Mesendoderm (in vitro differentiated cells): ENCODE data around the gene PLEKHA4.
"Not testable (repeated sequence)": the region's sequence is repeated elsewhere in the genome, so short reads cannot be mapped to it uniquely, and the experiment has no call there.

Experiments
- DNase-seq: peaks from one replicate; pipeline ENCODE4 v3.0.0; 2013
- H2AK5ac ChIP-seq: 2 replicates; pipeline ENCODE4 v1.6.1; 2013; ENCODE audit warnings: low read length, inconsistent platforms
- H2BK120ac ChIP-seq: 2 replicates; pipeline ENCODE4 v1.6.1; 2013; ENCODE audit warnings: low read depth, mild to moderate bottlenecking, low read length, moderate library complexity, mixed read lengths
- H2BK15ac ChIP-seq: replicated peaks from 2 replicates; pipeline ENCODE4 v1.6.1; 2013; ENCODE audit warnings: low read depth, mild to moderate bottlenecking, moderate library complexity
- H2BK5ac ChIP-seq: 2 replicates; pipeline ENCODE4 v1.6.1; 2013; ENCODE audit warnings: low read length, inconsistent platforms
- H3K18ac ChIP-seq: 2 replicates; pipeline ENCODE4 v1.6.1; 2013; ENCODE audit warnings: mild to moderate bottlenecking, low read length, mixed read lengths
- H3K23ac ChIP-seq: one replicate; pipeline ENCODE4 v1.6.1; 2013; ENCODE audit warnings: low read length
- H3K27ac ChIP-seq: 2 replicates; pipeline ENCODE4 v1.5.1; 2013; ENCODE audit warnings: low read depth, mild to moderate bottlenecking, inconsistent platforms, low read length, moderate library complexity
- H3K27me3 ChIP-seq: 2 replicates; pipeline ENCODE4 v1.6.1; 2013; ENCODE audit warnings: low read length, control low read depth, mild to moderate bottlenecking, inconsistent platforms; ENCODE audit not compliant: insufficient read depth, poor library complexity
- H3K36me3 ChIP-seq: 2 replicates; pipeline ENCODE4 v1.6.1; 2013; ENCODE audit warnings: low read length, inconsistent platforms; ENCODE audit not compliant: control insufficient read depth, insufficient read depth
- H3K4ac ChIP-seq: one replicate; pipeline ENCODE4 v1.6.1; 2013; ENCODE audit warnings: low read depth, mild to moderate bottlenecking, low read length, moderate library complexity
- H3K4me1 ChIP-seq: 2 replicates; pipeline ENCODE4 v1.6.1; 2013; ENCODE audit warnings: low read depth, low read length, inconsistent platforms; ENCODE audit not compliant: control insufficient read depth
- H3K4me2 ChIP-seq: 2 replicates; pipeline ENCODE4 v1.6.1; 2013; ENCODE audit warnings: low read length
- H3K4me3 ChIP-seq: 2 replicates; pipeline ENCODE4 v1.5.1; 2013; ENCODE audit warnings: mild to moderate bottlenecking, low read length
- H3K56ac ChIP-seq: one replicate; pipeline ENCODE4 v1.6.1; 2013; ENCODE audit warnings: low read length
- H3K79me1 ChIP-seq: 2 replicates; pipeline ENCODE4 v1.6.1; 2013; ENCODE audit warnings: low read length, inconsistent platforms
- H3K79me2 ChIP-seq: 2 replicates; pipeline ENCODE4 v1.6.1; 2013; ENCODE audit warnings: mild to moderate bottlenecking, low read length; ENCODE audit not compliant: control insufficient read depth, insufficient read depth
- H3K9ac ChIP-seq: 2 replicates; pipeline ENCODE4 v1.6.1; 2013; ENCODE audit warnings: low read length, inconsistent platforms
- H4K5ac ChIP-seq: one replicate; pipeline ENCODE4 v1.6.1; 2013; ENCODE audit warnings: low read length
- H4K8ac ChIP-seq: one replicate; pipeline ENCODE4 v1.6.1; 2013; ENCODE audit warnings: low read depth, mild to moderate bottlenecking, control low read depth, low read length, moderate library complexity
- WGBS: extraction: QIAGEN DNeasy Blood & Tissue Kit; methylation state at CpG from one replicate; pipeline ENCODE4 v1.1.7; 2013; ENCODE audit warnings: low lambda C conversion rate, missing lambda C conversion rate; ENCODE audit not compliant: insufficient coverage; ENCODE audit errors: extremely low coverage; 5-methylcytosine and 5-hydroxymethylcytosine counted together

The PLEKHA4 gene

GRCh38 chr19:48876043-48876981 is 7.9 kb upstream of the PLEKHA4 start:
- DNase-seq, H4K5ac ChIP-seq, H3K4ac ChIP-seq, H3K27me3 ChIP-seq, H2BK15ac ChIP-seq, H3K27ac ChIP-seq, H2AK5ac ChIP-seq, H4K8ac ChIP-seq, H3K9ac ChIP-seq, H3K18ac ChIP-seq, H3K4me1 ChIP-seq, H3K4me2 ChIP-seq, H2BK5ac ChIP-seq, H2BK120ac ChIP-seq, H3K56ac ChIP-seq, H3K23ac ChIP-seq, H3K4me3 ChIP-seq: not testable (repeated sequence)
- no CpG with 5 or more reads among the region's 30 CpGs for WGBS
- Histone ChIP-seq H3K36me3 (peaks cover 13% of the 10 kb centered on the region), H3K79me2 (peaks cover 32% of the 10 kb centered on the region), H3K79me1 (peaks cover 17% of the 10 kb centered on the region)

DNA sequence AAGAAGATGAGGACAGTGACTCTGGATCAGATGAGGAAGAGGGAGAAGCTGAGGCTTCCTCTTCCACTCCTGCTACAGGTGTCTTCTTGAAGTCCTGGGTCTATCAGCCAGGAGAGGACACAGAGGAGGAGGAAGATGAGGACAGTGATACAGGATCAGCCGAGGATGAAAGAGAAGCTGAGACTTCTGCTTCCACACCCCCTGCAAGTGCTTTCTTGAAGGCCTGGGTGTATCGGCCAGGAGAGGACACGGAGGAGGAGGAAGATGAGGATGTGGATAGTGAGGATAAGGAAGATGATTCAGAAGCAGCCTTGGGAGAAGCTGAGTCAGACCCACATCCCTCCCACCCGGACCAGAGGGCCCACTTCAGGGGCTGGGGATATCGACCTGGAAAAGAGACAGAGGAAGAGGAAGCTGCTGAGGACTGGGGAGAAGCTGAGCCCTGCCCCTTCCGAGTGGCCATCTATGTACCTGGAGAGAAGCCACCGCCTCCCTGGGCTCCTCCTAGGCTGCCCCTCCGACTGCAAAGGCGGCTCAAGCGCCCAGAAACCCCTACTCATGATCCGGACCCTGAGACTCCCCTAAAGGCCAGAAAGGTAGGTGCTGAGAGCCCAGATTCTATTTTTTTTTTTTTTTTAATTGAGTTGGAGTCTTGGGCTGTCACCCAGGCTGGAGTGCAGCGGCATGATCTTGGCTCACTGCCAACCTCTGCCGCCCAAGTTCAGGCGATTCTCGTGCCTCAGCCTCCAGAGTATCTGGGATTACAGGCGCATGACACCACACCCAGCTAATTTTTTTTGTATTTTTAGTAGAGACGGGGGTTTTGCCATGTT is 6.1 kb upstream of the PLEKHA4 start:
- Histone ChIP-seq H3K4ac (no peak overlapping the region), H2BK15ac (no peak overlapping the region), H2BK120ac (no peak overlapping the region), H4K8ac (no peak overlapping the region), H3K23ac (no peak overlapping the region), H3K27me3 (no peaks in the 10 kb centered on the region), H3K4me1 (peaks cover 9% of the 10 kb centered on the region), H3K36me3 (peaks cover 13% of the 10 kb centered on the region), H2BK5ac (peak overlapping the region; percentile 9), H3K79me1 (peaks cover 17% of the 10 kb centered on the region), H4K5ac (no peak overlapping the region), H3K9ac (peak overlapping the region; percentile 51), H3K4me3 (no peak overlapping the region), H3K18ac (no peak overlapping the region), H3K27ac (no peak overlapping the region), H3K79me2 (peaks cover 32% of the 10 kb centered on the region), H2AK5ac (no peak overlapping the region), H3K56ac (peak overlapping the region; percentile 37), H3K4me2 (peak overlapping the region; percentile 99)
- no CpG with 5 or more reads among the region's 17 CpGs for WGBS
- DNase-seq, result no peak

GRCh38 chr19:48873476-48874302 is 5.3 kb upstream of the PLEKHA4 start:
- DNase-seq, result peak; percentile 89
- peaks cover 13% of the 10 kb centered on the region for H3K36me3 ChIP-seq

GRCh38 chr19:48872884-48873475 is 4.6 kb upstream of the PLEKHA4 start:
- Histone ChIP-seq H3K27ac (peak overlapping the region; percentile 91), H3K36me3 (peaks cover 13% of the 10 kb centered on the region), H3K23ac (peak overlapping the region; percentile 90), H3K18ac (peak overlapping the region; percentile 91), H3K79me1 (peaks cover 17% of the 10 kb centered on the region), H2BK15ac (no peak overlapping the region), H3K4me1 (peaks cover 12% of the 10 kb centered on the region), H3K79me2 (peaks cover 32% of the 10 kb centered on the region), H3K4me3 (peak overlapping the region; percentile 93), H3K27me3 (no peaks in the 10 kb centered on the region), H2BK120ac (peak overlapping the region; percentile 63), H4K5ac (no peak overlapping the region), H3K56ac (peak overlapping the region; percentile 99), H3K4ac (peak overlapping the region; percentile 28), H4K8ac (no peak overlapping the region), H3K4me2 (peak overlapping the region; percentile 99), H2BK5ac (peak overlapping the region; percentile 98), H2AK5ac (peak overlapping the region; percentile 55), H3K9ac (peak overlapping the region; percentile 99)
- WGBS, result no CpG with 5 or more reads among the region's 14 CpGs
- DNase-seq, result peak; percentile 97

More at GRCh38 chr19:48873476-48874302, 5.3 kb upstream of the PLEKHA4 start:
- Histone ChIP-seq H3K4me2 (peak overlapping the region; percentile 99), H4K5ac (no peak overlapping the region), H3K4ac (no peak overlapping the region), H4K8ac (no peak overlapping the region), H3K4me3 (peak overlapping the region; percentile 93), H2AK5ac (peak overlapping the region; percentile 55), H3K4me1 (peaks cover 11% of the 10 kb centered on the region), H2BK120ac (no peak overlapping the region), H2BK15ac (no peak overlapping the region), H3K79me1 (peaks cover 17% of the 10 kb centered on the region), H2BK5ac (peak overlapping the region; percentile 51), H3K9ac (peak overlapping the region; percentile 99), H3K27me3 (no peaks in the 10 kb centered on the region), H3K23ac (no peak overlapping the region), H3K27ac (peak overlapping the region; percentile 87), H3K18ac (peak overlapping the region; percentile 72), H3K79me2 (peaks cover 32% of the 10 kb centered on the region), H3K56ac (peak overlapping the region; percentile 99)
- no CpG with 5 or more reads among the region's 14 CpGs for WGBS
